SK-N-SH (cell line): ENCODE results near the gene LYRM4.

Source experiments
- EZH2phosphoT487 ChIP-seq: fragments of 200-600 bp; sonication (generic); IDR thresholded peaks from 2 replicates; pipeline ENCODE4 v1.6.1; 2017; ENCODE audit warnings: low read depth, mixed run types, mild to moderate bottlenecking, antibody characterized with exemption, moderate library complexity, borderline replicate concordance
- POLR2AphosphoS5 ChIP-seq: IDR thresholded peaks from 2 replicates; pipeline ENCODE4 v1.6.1; 2012; ENCODE audit warnings: low read depth, low read length
- TAF1 ChIP-seq: IDR thresholded peaks from 2 replicates; pipeline ENCODE4 v1.6.1; 2012; ENCODE audit warnings: low read depth, mild to moderate bottlenecking, low read length, moderate library complexity, borderline replicate concordance
- TF ChIP-seq, protein P1 (sequence below): IDR thresholded peaks from 2 replicates; pipeline ENCODE4; 2012
- TF ChIP-seq, protein P2 (sequence below): fragments of 200-600 bp; sonication (generic); IDR thresholded peaks from 2 replicates; pipeline ENCODE4 v1.6.1; 2017; ENCODE audit warnings: antibody characterized with exemption, mild to moderate bottlenecking, moderate library complexity

DNA sequence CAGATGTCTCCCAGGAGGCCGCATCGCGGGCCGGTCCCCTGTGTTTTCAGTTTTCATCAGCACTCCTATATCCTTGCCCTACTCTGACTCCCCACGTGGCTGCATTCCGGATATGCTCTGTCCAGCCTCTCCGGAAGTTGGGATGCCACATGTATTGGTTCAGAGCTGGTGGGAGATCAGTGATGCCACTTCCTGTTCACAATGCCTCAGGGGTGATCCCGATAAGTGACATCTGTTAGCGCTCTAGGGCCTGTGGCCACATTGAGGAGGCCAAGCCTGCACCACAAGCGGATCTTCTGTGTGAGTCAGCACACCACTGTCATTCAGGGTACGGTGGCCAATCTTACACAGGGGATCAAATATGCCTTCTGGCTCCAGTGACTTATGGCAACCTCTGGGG, 117.8 kb downstream of the LYRM4 start:
- no peak for TF ChIP-seq POLR2AphosphoS5
- TF ChIP-seq, protein P1, sequence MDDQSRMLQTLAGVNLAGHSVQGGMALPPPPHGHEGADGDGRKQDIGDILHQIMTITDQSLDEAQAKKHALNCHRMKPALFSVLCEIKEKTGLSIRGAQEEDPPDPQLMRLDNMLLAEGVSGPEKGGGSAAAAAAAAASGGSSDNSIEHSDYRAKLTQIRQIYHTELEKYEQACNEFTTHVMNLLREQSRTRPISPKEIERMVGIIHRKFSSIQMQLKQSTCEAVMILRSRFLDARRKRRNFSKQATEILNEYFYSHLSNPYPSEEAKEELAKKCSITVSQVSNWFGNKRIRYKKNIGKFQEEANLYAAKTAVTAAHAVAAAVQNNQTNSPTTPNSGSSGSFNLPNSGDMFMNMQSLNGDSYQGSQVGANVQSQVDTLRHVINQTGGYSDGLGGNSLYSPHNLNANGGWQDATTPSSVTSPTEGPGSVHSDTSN = no peak
- no peak for TF ChIP-seq TAF1
- no peak for TF ChIP-seq EZH2phosphoT487
- TF ChIP-seq, protein P2, sequence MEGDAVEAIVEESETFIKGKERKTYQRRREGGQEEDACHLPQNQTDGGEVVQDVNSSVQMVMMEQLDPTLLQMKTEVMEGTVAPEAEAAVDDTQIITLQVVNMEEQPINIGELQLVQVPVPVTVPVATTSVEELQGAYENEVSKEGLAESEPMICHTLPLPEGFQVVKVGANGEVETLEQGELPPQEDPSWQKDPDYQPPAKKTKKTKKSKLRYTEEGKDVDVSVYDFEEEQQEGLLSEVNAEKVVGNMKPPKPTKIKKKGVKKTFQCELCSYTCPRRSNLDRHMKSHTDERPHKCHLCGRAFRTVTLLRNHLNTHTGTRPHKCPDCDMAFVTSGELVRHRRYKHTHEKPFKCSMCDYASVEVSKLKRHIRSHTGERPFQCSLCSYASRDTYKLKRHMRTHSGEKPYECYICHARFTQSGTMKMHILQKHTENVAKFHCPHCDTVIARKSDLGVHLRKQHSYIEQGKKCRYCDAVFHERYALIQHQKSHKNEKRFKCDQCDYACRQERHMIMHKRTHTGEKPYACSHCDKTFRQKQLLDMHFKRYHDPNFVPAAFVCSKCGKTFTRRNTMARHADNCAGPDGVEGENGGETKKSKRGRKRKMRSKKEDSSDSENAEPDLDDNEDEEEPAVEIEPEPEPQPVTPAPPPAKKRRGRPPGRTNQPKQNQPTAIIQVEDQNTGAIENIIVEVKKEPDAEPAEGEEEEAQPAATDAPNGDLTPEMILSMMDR = no peak
